ENCODE data around the gene MAP1LC3B2.
"Not testable (repeated sequence)": the region's sequence is repeated elsewhere in the genome, so short reads cannot be mapped to it uniquely, and the experiment has no call there.

MAP1LC3B2 gene

GRCh38 chr12:116561181-116561821, 2.1 kb downstream of the MAP1LC3B2 start:
- DNase-seq (ENCODE audit: low spot score) = no peak

GRCh38 chr12:116562090-116562489, 2.9 kb downstream of the MAP1LC3B2 start:
- no peak for DNase-seq (ENCODE audit: low spot score)

GRCh38 chr12:116563262-116563661, 4.1 kb downstream of the MAP1LC3B2 start:
- no peak for DNase-seq (ENCODE audit: low spot score)

- DNase-seq (ENCODE audit: low spot score) = no peak
Measured at GRCh38 chr12:116564080-116564479, 4.9 kb downstream of the MAP1LC3B2 start.

GRCh38 chr12:116565221-116565620, 6.0 kb downstream of the MAP1LC3B2 start:
- DNase-seq (ENCODE audit: low spot score) = not testable (repeated sequence)

- DNase-seq (ENCODE audit: low spot score) = no peak
Measured at GRCh38 chr12:116565963-116566362, 6.8 kb downstream of the MAP1LC3B2 start.

GRCh38 chr12:116568203-116568602, 9.0 kb downstream of the MAP1LC3B2 start:
- DNase-seq (ENCODE audit: low spot score) = no peak

GRCh38 chr12:116571089-116571488, 11.9 kb downstream of the MAP1LC3B2 start:
- DNase-seq (ENCODE audit: low spot score) = no peak

GRCh38 chr12:116573776-116574175, 14.6 kb downstream of the MAP1LC3B2 start:
- DNase-seq (ENCODE audit: low spot score) = no peak

- not testable (repeated sequence) for DNase-seq (ENCODE audit: low spot score)
Measured at GRCh38 chr12:116575754-116576153, 16.6 kb downstream of the MAP1LC3B2 start.

- DNase-seq (ENCODE audit: low spot score) = no peak
Measured at GRCh38 chr12:116577154-116577561, 18.0 kb downstream of the MAP1LC3B2 start.

- no peak for DNase-seq (ENCODE audit: low spot score)
Measured at GRCh38 chr12:116578051-116578450, 18.9 kb downstream of the MAP1LC3B2 start.

- no peak for DNase-seq (ENCODE audit: low spot score)
Measured at GRCh38 chr12:116582610-116583009, 23.4 kb downstream of the MAP1LC3B2 start.

- DNase-seq (ENCODE audit: low spot score) = no peak
Measured at GRCh38 chr12:116583129-116583694, 24.0 kb downstream of the MAP1LC3B2 start.

- DNase-seq (ENCODE audit: low spot score) = no peak
Measured at GRCh38 chr12:116587270-116587669, 28.1 kb downstream of the MAP1LC3B2 start.

GRCh38 chr12:116588390-116589028, 29.3 kb downstream of the MAP1LC3B2 start:
- no peak for DNase-seq (ENCODE audit: low spot score)

GRCh38 chr12:116589581-116589980, 30.4 kb downstream of the MAP1LC3B2 start:
- no peak for DNase-seq (ENCODE audit: low spot score)

GRCh38 chr12:116590561-116590960, 31.4 kb downstream of the MAP1LC3B2 start:
- DNase-seq (ENCODE audit: low spot score) = no peak

- DNase-seq (ENCODE audit: low spot score) = peak; percentile 34
Measured at GRCh38 chr12:116591855-116592637, 32.9 kb downstream of the MAP1LC3B2 start.

- DNase-seq (ENCODE audit: low spot score) = no peak
Measured at GRCh38 chr12:116592731-116593130, 33.5 kb downstream of the MAP1LC3B2 start.

- no peak for DNase-seq (ENCODE audit: low spot score)
Measured at GRCh38 chr12:116594325-116595038, 35.3 kb downstream of the MAP1LC3B2 start.

- DNase-seq (ENCODE audit: low spot score) = no peak
Measured at GRCh38 chr12:116595186-116595585, 36.0 kb downstream of the MAP1LC3B2 start.
